CD4-positive, CD25-positive, alpha-beta regulatory T cell (primary cell): ENCODE data around the gene PROX1. TPM values are rescaled to one million over a fixed set of nuclear protein-coding genes. Genes with fewer than 3 reads are reported as not detected.

Experiments
- ATAC-seq, 2 donors: fragments of 150-1000 bp; cut with Tn5 transposase; one replicate each; pipeline ENCODE4 v1.10.0; 2021; ENCODE audit warnings: low read depth in 2 of 2, moderate number of reproducible peaks in 2 of 2, moderate library complexity in 1 of 2
- DNase-seq, 3 donors: peaks; one replicate each; pipeline versions ENCODE4 v3.0.0 to v3.0.0-alpha.2; 2012 to 2022; ENCODE audit warnings: mixed read lengths in 1 of 3
- H3K27ac ChIP-seq: one replicate; pipeline ENCODE4 v1.7.0; 2013; ENCODE audit warnings: mild to moderate bottlenecking, low read length; ENCODE audit not compliant: insufficient read depth, poor library complexity, severe bottlenecking
- H3K27me3 ChIP-seq: one replicate; pipeline ENCODE4 v1.7.0; 2013; ENCODE audit warnings: low read length; ENCODE audit not compliant: control insufficient read depth, insufficient read depth
- H3K36me3 ChIP-seq: one replicate; pipeline ENCODE4 v1.7.0; 2013; ENCODE audit warnings: mild to moderate bottlenecking, low read length, moderate library complexity; ENCODE audit not compliant: control insufficient read depth, insufficient read depth
- H3K4me1 ChIP-seq: 2 replicates; pipeline ENCODE4 v1.7.0; 2013; ENCODE audit warnings: mild to moderate bottlenecking, low read length; ENCODE audit not compliant: insufficient read depth, control insufficient read depth, poor library complexity, severe bottlenecking
- H3K4me3 ChIP-seq: one replicate; pipeline ENCODE4 v1.7.0; 2013; ENCODE audit warnings: low read depth, mild to moderate bottlenecking, low read length, moderate library complexity
- H3K9me3 ChIP-seq, 2 experiments: 1 replicate in 1 of 2; 2 replicates in 1 of 2; pipeline ENCODE4 v1.7.0; 2013; ENCODE audit warnings: low read length in 2 of 2, mild to moderate bottlenecking in 1 of 2, moderate library complexity in 1 of 2; ENCODE audit not compliant: control insufficient read depth in 2 of 2
- H3K27ac Mint-ChIP-seq, 3 donors: one replicate each; pipeline ENCODE4 v1.8.0; 2020 to 2022; ENCODE audit warnings: mild to moderate bottlenecking in 3 of 3, mixed read lengths in 3 of 3, moderate library complexity in 2 of 3
- H3K27me3 Mint-ChIP-seq: one replicate; pipeline ENCODE4 v1.8.0; 2022; ENCODE audit warnings: mild to moderate bottlenecking, mixed read lengths
- H3K36me3 Mint-ChIP-seq: one replicate; pipeline ENCODE4 v1.8.0; 2020; ENCODE audit warnings: mixed read lengths
- H3K4me1 Mint-ChIP-seq, 4 donors: one replicate each; pipeline ENCODE4 v1.8.0; 2020 to 2022; ENCODE audit warnings: mixed read lengths in 4 of 4, mild to moderate bottlenecking in 1 of 4
- H3K4me3 Mint-ChIP-seq, 4 donors: one replicate each; pipeline ENCODE4 v1.8.0; 2020 to 2022; ENCODE audit warnings: mild to moderate bottlenecking in 4 of 4, mixed read lengths in 4 of 4, moderate library complexity in 3 of 4
- H3K9me3 Mint-ChIP-seq, 7 donors: one replicate each; pipeline ENCODE4 v1.8.0; 2020 to 2022; ENCODE audit warnings: mixed read lengths in 7 of 7, mild to moderate bottlenecking in 3 of 7, moderate library complexity in 2 of 7
- polyA plus RNA-seq, 4 donors: library from polyadenylated mRNA; unstranded; fragments of 300-500 nt; fragmentation: Illumina TruSeq; gene quantifications; one replicate each; pipeline ENCODE4 v1.2.3, GENCODE V29; 2021
- total RNA-seq: library from RNA; stranded (reverse); gene quantifications from one replicate; pipeline ENCODE4 v1.2.3, GENCODE V29; 2022

Gene PROX1
- total and polyA plus RNA-seq, 5 donors from 2014 or later = not detected

DNA sequence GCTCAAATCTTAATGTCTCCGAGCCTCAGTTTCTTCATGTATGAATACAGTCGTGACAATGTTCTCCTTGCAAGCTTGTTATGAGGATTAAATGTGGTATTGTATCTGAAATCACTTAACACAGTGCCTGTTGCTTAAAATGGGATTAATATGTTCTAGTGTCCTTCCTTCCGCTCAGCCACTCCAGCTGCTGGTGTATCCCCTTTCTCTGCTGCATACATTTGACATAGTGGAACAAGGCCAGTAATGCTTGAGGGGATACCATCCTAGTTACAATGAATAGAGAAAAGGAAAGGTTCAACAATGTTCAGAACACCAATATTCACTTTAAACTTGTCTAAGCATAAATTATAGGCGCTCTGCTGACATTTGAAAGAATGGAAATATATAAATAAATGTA lies 64.0 kb downstream of the PROX1 start:
- DNase-seq (no peak), ATAC-seq (no peak)
- Histone ChIP-seq H3K36me3 (no peaks in the 10 kb centered on the region), H3K4me3 (no peak overlapping the region), H3K4me1 (no peaks in the 10 kb centered on the region), H3K9me3 (no peaks in the 10 kb centered on the region), H3K27me3 (no peaks in the 10 kb centered on the region), H3K27ac (no peak overlapping the region)
- no peaks in the 10 kb centered on the region for H3K36me3 Mint-ChIP-seq
- no peak overlapping the region for H3K27ac Mint-ChIP-seq
- no peaks in the 10 kb centered on the region for H3K4me1 Mint-ChIP-seq
- peaks cover 0 to 15% (median 4%) of the 10 kb centered on the region in 7 donors for H3K9me3 Mint-ChIP-seq
- no peak overlapping the region for H3K4me3 Mint-ChIP-seq
- H3K27me3 Mint-ChIP-seq = no peaks in the 10 kb centered on the region

GRCh38 chr1:214058076-214058475 lies 70.3 kb downstream of the PROX1 start:
- DNase-seq = no peak
- H3K27me3 Mint-ChIP-seq = no peaks in the 10 kb centered on the region
- H3K27ac ChIP-seq = no peak overlapping the region
- no peak overlapping the region for H3K4me3 ChIP-seq
- H3K36me3 ChIP-seq = no peaks in the 10 kb centered on the region
- H3K4me1 ChIP-seq = no peaks in the 10 kb centered on the region
- no peaks in the 10 kb centered on the region for H3K27me3 ChIP-seq
- H3K27ac Mint-ChIP-seq = no peak overlapping the region
- no peaks in the 10 kb centered on the region for H3K9me3 ChIP-seq
- H3K36me3 Mint-ChIP-seq = no peaks in the 10 kb centered on the region
- ATAC-seq = no peak
- no peaks in the 10 kb centered on the region for H3K4me1 Mint-ChIP-seq
- H3K9me3 Mint-ChIP-seq = peaks cover 0 to 8% (median 0%) of the 10 kb centered on the region in 7 donors
- H3K4me3 Mint-ChIP-seq = no peak overlapping the region

GRCh38 chr1:214066190-214066589 lies 78.4 kb downstream of the PROX1 start:
- H3K36me3 ChIP-seq = no peaks in the 10 kb centered on the region
- H3K27ac ChIP-seq = no peak overlapping the region
- Mint-ChIP-seq H3K9me3 (peaks cover 0 to 3% (median 0%) of the 10 kb centered on the region in 7 donors), H3K4me1 (peaks cover 0 to 4% (median 0%) of the 10 kb centered on the region in 4 donors), H3K27me3 (no peaks in the 10 kb centered on the region), H3K36me3 (no peaks in the 10 kb centered on the region), H3K4me3 (no peak overlapping the region), H3K27ac (no peak overlapping the region)
- H3K4me1 ChIP-seq = no peaks in the 10 kb centered on the region
- H3K27me3 ChIP-seq = no peaks in the 10 kb centered on the region
- no peak for ATAC-seq
- H3K9me3 ChIP-seq = no peaks in the 10 kb centered on the region
- DNase-seq = no peak
- no peak overlapping the region for H3K4me3 ChIP-seq

DNA sequence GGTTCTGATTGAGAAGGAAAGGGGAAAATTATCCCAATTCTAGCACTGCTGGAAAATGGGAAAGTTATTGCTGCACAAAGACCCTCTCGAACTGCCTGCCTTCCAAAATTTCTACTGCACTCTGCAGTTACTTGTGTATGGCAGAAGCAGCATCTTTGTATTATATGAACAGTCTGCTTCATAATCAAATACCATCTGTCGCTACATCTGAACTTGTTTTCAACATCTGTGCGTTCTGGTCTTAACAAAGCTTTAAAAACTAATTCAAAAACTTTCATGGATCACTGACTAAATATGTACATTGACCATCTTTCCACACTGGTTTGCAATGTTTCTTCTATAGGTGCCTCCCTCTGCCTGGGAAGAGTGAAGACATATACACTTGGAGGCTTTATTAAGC lies 79.2 kb downstream of the PROX1 start:
- Histone ChIP-seq H3K4me3 (no peak overlapping the region), H3K27ac (no peak overlapping the region), H3K36me3 (no peaks in the 10 kb centered on the region), H3K9me3 (no peaks in the 10 kb centered on the region), H3K27me3 (no peaks in the 10 kb centered on the region), H3K4me1 (no peaks in the 10 kb centered on the region)
- H3K4me1 Mint-ChIP-seq = peaks cover 0 to 4% (median 0%) of the 10 kb centered on the region in 4 donors
- no peak overlapping the region for H3K27ac Mint-ChIP-seq
- H3K4me3 Mint-ChIP-seq = no peak overlapping the region
- DNase-seq (no peak), ATAC-seq (no peak)
- no peaks in the 10 kb centered on the region for H3K27me3 Mint-ChIP-seq
- H3K9me3 Mint-ChIP-seq = no peaks in the 10 kb centered on the region
- H3K36me3 Mint-ChIP-seq = no peaks in the 10 kb centered on the region

DNA sequence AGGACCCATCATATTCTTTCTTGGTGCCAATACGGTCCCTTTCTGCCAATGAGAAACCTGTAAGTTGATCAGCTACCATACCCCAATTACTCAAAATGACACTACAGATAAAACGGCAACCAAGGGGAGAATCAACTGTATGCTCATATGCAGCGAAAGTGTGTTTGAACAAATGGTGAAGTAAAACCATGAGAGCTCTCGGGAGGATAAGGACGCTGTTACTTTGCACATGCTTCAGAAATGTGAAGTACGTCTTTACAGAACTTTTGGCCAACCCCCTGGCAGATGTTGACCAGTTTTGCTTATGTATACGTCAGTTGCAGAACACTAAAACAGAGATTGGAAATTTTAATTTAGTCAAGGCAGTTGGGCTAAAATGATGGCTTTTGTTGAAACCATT lies 79.6 kb downstream of the PROX1 start:
- H3K27ac Mint-ChIP-seq = no peak overlapping the region
- Histone ChIP-seq H3K27ac (no peak overlapping the region), H3K27me3 (no peaks in the 10 kb centered on the region), H3K4me3 (no peak overlapping the region), H3K36me3 (no peaks in the 10 kb centered on the region), H3K9me3 (no peaks in the 10 kb centered on the region), H3K4me1 (no peaks in the 10 kb centered on the region)
- no peaks in the 10 kb centered on the region for H3K36me3 Mint-ChIP-seq
- no peaks in the 10 kb centered on the region for H3K27me3 Mint-ChIP-seq
- DNase-seq (no peak), ATAC-seq (no peak)
- peaks cover 0 to 4% (median 0%) of the 10 kb centered on the region in 4 donors for H3K4me1 Mint-ChIP-seq
- no peaks in the 10 kb centered on the region for H3K9me3 Mint-ChIP-seq
- H3K4me3 Mint-ChIP-seq = no peak overlapping the region

DNA sequence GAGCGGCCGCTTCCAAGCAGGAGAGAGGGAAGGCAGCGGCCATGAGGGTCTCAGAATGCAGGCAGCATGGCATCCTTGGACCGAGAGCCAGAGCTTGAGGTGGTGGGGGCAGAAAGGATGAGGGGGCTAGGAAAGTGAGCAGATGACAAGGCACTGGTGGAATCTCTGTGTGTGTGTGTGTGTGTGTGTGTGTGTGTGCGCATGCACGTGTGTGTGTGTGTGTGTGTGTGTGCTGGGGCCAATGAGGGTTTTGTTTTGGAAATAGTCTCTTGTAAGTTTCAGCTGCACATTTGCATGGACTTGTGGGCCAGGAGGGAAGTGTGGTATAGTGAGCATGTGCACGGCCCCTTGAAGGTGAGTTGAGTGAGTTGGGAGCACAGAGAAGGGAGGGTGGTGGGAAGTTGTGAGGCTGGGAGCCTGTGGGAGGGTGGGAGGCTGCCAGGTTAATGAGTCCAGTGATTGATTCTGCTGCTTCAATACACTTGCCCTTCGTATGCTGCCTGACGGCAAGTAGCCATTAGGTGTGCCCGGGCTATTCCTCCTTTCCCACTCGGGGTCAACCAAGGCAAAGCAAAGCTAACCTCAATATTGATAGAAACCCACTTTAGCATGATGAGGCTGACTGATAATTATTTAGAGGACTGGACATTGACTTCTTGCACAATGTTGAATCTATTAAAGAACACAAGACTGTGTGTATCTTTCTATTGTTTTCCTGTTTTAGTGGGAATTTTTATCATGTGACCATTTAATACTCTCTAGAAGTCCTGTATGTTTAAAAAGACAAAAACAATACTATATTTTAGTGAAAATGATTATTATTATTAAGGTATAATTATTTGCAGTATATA lies 80.3 kb downstream of the PROX1 start:
- H3K27ac ChIP-seq = no peak overlapping the region
- H3K4me3 Mint-ChIP-seq = no peak overlapping the region
- H3K36me3 ChIP-seq = no peaks in the 10 kb centered on the region
- H3K27ac Mint-ChIP-seq = no peak overlapping the region
- no peaks in the 10 kb centered on the region for H3K27me3 Mint-ChIP-seq
- no peaks in the 10 kb centered on the region for H3K36me3 Mint-ChIP-seq
- no peaks in the 10 kb centered on the region for H3K4me1 ChIP-seq
- no peak overlapping the region for H3K4me3 ChIP-seq
- peaks cover 0 to 4% (median 0%) of the 10 kb centered on the region in 4 donors for H3K4me1 Mint-ChIP-seq
- DNase-seq (no peak), ATAC-seq (no peak)
- H3K9me3 Mint-ChIP-seq = no peaks in the 10 kb centered on the region
- no peaks in the 10 kb centered on the region for H3K27me3 ChIP-seq
- H3K9me3 ChIP-seq = no peaks in the 10 kb centered on the region

DNA sequence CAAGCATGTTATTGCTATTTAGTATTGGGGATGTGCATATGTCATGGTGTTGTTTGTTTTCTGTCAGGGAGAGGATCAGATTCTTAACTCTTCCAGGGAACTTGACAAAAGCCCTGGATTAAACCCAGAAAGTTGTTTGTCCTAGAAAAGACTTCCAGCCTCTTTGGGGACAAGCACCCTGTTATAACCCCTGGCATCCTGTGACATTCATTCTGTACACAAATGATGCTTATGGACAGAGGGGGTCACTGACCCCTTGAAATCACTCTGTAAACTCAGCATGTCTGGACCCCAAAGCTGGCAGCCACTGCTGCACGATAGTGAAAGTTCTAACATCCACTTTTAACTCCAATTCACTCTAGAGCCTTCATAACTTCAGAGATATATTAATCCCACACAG lies 81.2 kb downstream of the PROX1 start:
- peaks cover 0 to 1% (median 0%) of the 10 kb centered on the region in 7 donors for H3K9me3 Mint-ChIP-seq
- H3K4me1 Mint-ChIP-seq = peaks cover 0 to 4% (median 0%) of the 10 kb centered on the region in 4 donors
- no peaks in the 10 kb centered on the region for H3K4me1 ChIP-seq
- H3K4me3 Mint-ChIP-seq = no peak overlapping the region
- H3K4me3 ChIP-seq = no peak overlapping the region
- no peak overlapping the region for H3K27ac Mint-ChIP-seq
- H3K9me3 ChIP-seq = no peaks in the 10 kb centered on the region
- H3K27me3 Mint-ChIP-seq = no peaks in the 10 kb centered on the region
- H3K27ac ChIP-seq = no peak overlapping the region
- H3K27me3 ChIP-seq = no peaks in the 10 kb centered on the region
- ATAC-seq (no peak), DNase-seq (no peak)
- H3K36me3 Mint-ChIP-seq = no peaks in the 10 kb centered on the region
- H3K36me3 ChIP-seq = no peaks in the 10 kb centered on the region

DNA sequence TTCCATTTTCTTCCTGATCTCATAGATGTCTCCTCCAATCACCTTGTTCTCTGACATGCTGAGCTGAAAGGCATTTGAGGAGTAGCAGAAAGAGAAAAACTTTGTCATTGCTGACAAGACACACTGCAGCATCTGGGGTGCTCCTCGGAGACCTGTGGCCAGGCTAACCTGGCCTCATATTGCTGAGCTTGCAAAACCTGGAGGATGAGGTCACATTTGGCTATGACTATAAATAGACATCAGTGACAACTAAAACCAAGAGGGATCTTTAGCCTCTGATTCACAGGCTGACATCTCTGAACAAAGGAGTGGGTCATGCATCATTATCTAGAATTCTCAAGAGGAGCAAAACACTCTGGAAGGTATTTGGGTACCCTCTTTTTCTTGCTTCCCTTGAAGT lies 83.7 kb downstream of the PROX1 start:
- H3K9me3 ChIP-seq = no peaks in the 10 kb centered on the region
- no peaks in the 10 kb centered on the region for H3K36me3 ChIP-seq
- no peak overlapping the region for H3K27ac Mint-ChIP-seq
- no peak overlapping the region for H3K4me3 Mint-ChIP-seq
- no peak overlapping the region for H3K4me3 ChIP-seq
- no peaks in the 10 kb centered on the region for H3K36me3 Mint-ChIP-seq
- H3K4me1 Mint-ChIP-seq = peaks cover 0 to 4% (median 0%) of the 10 kb centered on the region in 4 donors
- H3K4me1 ChIP-seq = no peaks in the 10 kb centered on the region
- H3K27me3 ChIP-seq = no peaks in the 10 kb centered on the region
- H3K9me3 Mint-ChIP-seq = peaks cover 0 to 1% (median 0%) of the 10 kb centered on the region in 7 donors
- DNase-seq (no peak), ATAC-seq (no peak)
- H3K27ac ChIP-seq = no peak overlapping the region
- no peaks in the 10 kb centered on the region for H3K27me3 Mint-ChIP-seq
